ENCODE measurements around the gene UBFD1.
"Not testable (repeated sequence)": the region's sequence is repeated elsewhere in the genome, so short reads cannot be mapped to it uniquely, and the experiment has no call there.

The UBFD1 gene

DNA sequence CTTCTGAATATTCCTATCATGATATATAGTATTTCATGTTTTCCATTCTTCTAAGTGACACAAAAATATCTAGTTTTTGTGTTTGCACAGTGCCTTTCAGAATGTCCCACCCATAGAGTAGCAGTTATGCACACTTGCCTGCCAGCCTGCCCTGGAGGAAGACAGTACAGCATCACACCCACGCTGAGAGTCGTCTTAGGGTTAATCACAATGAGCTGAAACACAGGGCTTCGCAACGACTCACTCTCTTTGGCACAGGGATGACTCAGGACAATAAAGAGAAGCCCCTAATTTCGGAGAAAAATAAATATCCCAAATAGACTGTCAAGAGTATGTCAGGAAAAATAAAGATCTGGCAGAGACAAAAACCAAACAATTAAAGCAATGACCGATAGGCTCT, 50.2 kb downstream of the UBFD1 start:
- DNase-seq (ENCODE audit: low read depth): no peak
- TF ChIP-seq, protein P1, sequence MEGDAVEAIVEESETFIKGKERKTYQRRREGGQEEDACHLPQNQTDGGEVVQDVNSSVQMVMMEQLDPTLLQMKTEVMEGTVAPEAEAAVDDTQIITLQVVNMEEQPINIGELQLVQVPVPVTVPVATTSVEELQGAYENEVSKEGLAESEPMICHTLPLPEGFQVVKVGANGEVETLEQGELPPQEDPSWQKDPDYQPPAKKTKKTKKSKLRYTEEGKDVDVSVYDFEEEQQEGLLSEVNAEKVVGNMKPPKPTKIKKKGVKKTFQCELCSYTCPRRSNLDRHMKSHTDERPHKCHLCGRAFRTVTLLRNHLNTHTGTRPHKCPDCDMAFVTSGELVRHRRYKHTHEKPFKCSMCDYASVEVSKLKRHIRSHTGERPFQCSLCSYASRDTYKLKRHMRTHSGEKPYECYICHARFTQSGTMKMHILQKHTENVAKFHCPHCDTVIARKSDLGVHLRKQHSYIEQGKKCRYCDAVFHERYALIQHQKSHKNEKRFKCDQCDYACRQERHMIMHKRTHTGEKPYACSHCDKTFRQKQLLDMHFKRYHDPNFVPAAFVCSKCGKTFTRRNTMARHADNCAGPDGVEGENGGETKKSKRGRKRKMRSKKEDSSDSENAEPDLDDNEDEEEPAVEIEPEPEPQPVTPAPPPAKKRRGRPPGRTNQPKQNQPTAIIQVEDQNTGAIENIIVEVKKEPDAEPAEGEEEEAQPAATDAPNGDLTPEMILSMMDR (conservative IDR thresholded peaks at IDR 0.05; ENCODE audit: low read depth, low read length): no peak
- H3K4me3 ChIP-seq (ENCODE audit: low read length): no peak overlapping the region

DNA sequence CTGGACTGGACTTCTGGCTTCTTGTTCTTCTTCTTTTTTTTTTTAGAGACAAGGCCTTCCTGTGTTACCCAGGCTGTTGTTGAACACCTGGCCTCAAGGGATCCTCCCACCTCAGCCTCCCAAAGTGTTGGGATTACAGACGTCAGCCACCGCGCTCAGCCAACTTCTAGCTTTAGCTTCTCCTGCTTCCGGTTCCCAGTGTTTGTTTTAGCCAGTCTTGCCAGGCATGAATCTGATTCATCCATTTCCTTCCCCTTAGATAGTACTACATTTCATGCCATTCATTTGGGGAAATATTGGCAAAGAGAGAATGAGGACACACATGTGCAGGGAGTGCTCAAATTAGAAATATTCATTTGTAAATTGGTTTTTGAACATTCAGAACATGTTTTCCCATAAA, 50.7 kb downstream of the UBFD1 start:
- TF ChIP-seq, protein P1 (conservative IDR thresholded peaks at IDR 0.05; ENCODE audit: low read depth, low read length): no peak
- no peak overlapping the region for H3K4me3 ChIP-seq (ENCODE audit: low read length)
- DNase-seq (ENCODE audit: low read depth): no peak

DNA sequence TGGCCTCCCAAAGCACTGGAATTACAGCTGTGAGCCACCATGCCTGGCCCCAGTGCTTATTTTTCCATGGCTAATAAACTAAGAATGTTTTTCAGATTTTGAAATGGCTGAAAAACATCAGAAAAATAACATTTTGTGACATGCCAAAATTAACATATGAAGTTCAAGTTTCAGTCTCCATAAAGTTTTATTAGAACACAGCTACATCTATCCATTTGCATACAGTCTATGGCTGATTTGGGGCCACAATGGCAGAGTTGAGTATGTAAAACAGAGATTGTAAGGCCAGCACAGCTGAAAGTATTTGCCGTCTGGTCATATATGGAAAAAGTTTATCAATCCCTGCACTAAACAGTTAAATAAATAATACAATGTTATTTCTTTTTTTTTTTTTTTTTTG, 52.4 kb downstream of the UBFD1 start:
- TF ChIP-seq, protein P1 (conservative IDR thresholded peaks at IDR 0.05; ENCODE audit: low read depth, low read length): no peak
- no peak overlapping the region for H3K4me3 ChIP-seq (ENCODE audit: low read length)
- DNase-seq (ENCODE audit: low read depth): no peak

DNA sequence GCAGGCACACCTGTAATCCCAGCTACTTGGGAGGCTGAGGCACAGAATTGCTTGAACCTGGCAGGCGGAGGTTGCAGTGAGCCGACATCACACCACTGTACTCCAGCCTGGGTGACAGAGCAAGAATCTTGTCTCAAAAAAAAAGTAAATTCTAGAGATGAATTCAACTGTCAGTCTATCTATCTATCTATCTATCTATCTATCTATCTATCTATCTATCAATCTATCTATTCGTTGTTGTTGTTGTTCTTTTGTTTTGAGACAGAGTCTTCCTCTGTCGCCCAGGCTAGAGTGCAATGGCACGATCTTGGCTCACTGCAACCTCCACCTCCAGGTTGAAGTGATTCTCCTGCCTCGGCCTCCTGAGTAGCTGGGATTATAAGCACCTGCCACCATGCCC, 53.4 kb downstream of the UBFD1 start:
- not testable (repeated sequence) for H3K4me3 ChIP-seq (ENCODE audit: low read length); DNase-seq (ENCODE audit: low read depth)

DNA sequence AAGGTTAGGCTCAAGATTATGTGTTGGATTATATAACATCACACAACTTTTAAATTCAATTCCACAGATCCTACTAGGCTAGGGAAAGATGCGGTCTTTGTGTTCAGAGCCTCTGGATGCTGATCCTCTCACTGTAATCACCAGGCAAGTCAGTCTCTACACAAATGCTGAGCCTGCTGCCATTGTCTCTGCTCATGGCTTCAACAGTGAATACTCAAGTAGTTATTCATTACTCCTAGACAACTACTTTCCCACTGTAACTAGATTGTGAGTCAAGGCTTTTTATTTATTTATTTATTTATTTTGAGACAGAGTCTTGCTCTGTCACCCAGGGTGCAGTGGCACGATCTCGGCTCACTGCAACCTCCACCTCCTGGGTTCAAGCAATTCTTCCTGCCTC, 54.4 kb downstream of the UBFD1 start:
- H3K4me3 ChIP-seq (ENCODE audit: low read length): no peak overlapping the region
- TF ChIP-seq, protein P1 (conservative IDR thresholded peaks at IDR 0.05; ENCODE audit: low read depth, low read length): no peak
- no peak for DNase-seq (ENCODE audit: low read depth)

DNA sequence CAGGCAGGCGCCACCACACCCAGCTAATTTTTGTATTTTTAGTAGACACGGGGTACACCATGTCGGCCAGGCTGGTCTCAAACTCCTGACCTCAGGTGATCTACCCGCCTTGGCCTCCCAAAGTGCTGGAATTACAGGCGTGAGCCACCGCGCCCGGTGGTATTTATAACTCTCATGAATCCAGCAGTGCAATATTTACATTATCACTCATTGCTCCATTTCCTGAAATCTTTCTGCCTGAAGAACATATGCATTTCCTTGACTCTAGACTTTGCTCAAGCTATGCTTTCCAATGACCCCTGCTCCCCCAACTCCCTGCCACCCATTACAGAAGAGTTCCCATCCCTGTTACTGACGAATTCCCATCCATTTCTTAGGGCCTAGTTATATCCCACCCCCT, 58.3 kb downstream of the UBFD1 start:
- TF ChIP-seq, protein P1 (conservative IDR thresholded peaks at IDR 0.05; ENCODE audit: low read depth, low read length): no peak
- no peak for DNase-seq (ENCODE audit: low read depth)

More for the DNA sequence above, 58.3 kb downstream of the UBFD1 start:
- H3K4me3 ChIP-seq (ENCODE audit: low read length): no peak overlapping the region

Data from retinal pigment epithelial cell (primary cell).